Measurements from ENCODE around the gene SPEG.
A peak's percentile ranks its signal among the peaks of the same experiment; 100 is the strongest.

The SPEG gene

DNA sequence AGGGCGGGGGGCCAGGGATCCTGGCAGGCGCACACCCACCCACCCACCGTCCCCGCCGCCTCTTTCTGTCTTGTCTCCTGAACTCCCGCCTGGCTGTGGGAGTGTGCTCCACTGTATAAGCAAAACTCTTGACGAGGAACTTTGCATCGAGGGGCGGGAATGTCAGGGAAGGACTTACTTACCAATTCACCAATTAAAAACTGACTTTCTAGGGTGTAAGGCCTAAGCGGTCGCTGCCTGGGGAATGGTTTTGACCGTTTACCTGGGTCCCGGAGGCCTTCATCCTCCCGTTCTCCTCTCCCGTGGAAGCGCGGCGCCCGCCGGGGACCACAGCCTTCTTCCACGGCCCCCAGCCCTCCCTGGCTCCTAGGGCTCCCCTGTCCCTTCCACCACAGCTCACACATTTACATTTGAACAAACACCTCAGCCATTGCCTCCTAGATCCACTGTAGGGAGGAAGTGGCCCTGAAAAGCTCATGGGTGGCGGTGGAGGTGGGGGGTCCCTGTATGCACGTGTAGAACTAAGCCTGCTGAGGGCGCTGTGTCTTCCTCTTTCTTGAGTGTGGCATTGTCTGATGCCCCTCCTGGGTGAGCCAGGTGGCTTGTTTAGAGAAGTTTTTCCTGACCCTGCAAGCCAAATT is 88.5 kb downstream of the SPEG start:
- no peaks in the 10 kb centered on the region for H3K36me3 ChIP-seq (replicated peaks; ENCODE audit: low read depth, low read length)
- H3K4me3 ChIP-seq (ENCODE audit: low read length) = no peak overlapping the region
- no peak overlapping the region for H3K9ac ChIP-seq (ENCODE audit: low read length)
- H3K9me3 ChIP-seq (ENCODE audit: insufficient read depth, low read length) = no peaks in the 10 kb centered on the region
- H2AFZ ChIP-seq (ENCODE audit: low read depth, low read length) = no peak overlapping the region
- H3K27me3 ChIP-seq (ENCODE audit: low read depth, low read length) = peaks cover 26% of the 10 kb centered on the region
- H3K79me2 ChIP-seq (ENCODE audit: low read length) = no peaks in the 10 kb centered on the region
- no peak overlapping the region for H3K4me2 ChIP-seq (ENCODE audit: low read length)
- H3K4me1 ChIP-seq (ENCODE audit: low read length) = no peaks in the 10 kb centered on the region
- H3K27ac ChIP-seq (ENCODE audit: low read length) = no peak overlapping the region
- H4K20me1 ChIP-seq (ENCODE audit: insufficient read depth, low read length) = no peaks in the 10 kb centered on the region
- no peak for TF ChIP-seq EZH2phosphoT487 (IDR thresholded peaks at IDR 0.05; ENCODE audit: low read depth)
- TF ChIP-seq, protein P1, sequence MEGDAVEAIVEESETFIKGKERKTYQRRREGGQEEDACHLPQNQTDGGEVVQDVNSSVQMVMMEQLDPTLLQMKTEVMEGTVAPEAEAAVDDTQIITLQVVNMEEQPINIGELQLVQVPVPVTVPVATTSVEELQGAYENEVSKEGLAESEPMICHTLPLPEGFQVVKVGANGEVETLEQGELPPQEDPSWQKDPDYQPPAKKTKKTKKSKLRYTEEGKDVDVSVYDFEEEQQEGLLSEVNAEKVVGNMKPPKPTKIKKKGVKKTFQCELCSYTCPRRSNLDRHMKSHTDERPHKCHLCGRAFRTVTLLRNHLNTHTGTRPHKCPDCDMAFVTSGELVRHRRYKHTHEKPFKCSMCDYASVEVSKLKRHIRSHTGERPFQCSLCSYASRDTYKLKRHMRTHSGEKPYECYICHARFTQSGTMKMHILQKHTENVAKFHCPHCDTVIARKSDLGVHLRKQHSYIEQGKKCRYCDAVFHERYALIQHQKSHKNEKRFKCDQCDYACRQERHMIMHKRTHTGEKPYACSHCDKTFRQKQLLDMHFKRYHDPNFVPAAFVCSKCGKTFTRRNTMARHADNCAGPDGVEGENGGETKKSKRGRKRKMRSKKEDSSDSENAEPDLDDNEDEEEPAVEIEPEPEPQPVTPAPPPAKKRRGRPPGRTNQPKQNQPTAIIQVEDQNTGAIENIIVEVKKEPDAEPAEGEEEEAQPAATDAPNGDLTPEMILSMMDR (IDR thresholded peaks at IDR 0.05; ENCODE audit: low read depth, low read length) = 0 out of 2 replicates have a peak, but pooled peaks have one; percentile 3

DNA sequence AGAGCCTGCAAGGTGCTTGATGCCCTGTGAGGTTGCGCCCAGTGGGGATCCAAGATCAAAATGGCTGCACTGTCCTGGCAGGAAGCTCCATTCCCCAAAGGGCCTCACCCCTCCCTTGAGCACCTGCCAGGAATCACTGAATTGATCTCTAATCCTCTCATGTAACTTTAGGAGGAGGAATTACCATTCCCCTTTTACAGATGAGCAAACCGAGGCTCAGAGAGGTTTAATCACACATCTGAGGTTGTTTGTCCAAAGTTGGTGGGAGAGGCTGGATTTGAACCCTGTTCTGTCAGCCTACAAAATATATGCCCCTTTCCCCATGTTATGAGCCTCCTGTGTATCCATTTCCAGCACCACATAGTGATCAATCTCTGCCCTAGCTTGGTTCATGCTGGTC is 90.2 kb downstream of the SPEG start:
- TF ChIP-seq, protein P1 (IDR thresholded peaks at IDR 0.05; ENCODE audit: low read depth, low read length) = no peak
- no peak for TF ChIP-seq EZH2phosphoT487 (IDR thresholded peaks at IDR 0.05; ENCODE audit: low read depth)
- Histone ChIP-seq H3K9ac (ENCODE audit: low read length) (no peak overlapping the region), H3K4me3 (ENCODE audit: low read length) (no peak overlapping the region), H3K9me3 (ENCODE audit: insufficient read depth, low read length) (no peaks in the 10 kb centered on the region), H3K27me3 (ENCODE audit: low read depth, low read length) (peaks cover 33% of the 10 kb centered on the region), H3K79me2 (ENCODE audit: low read length) (no peaks in the 10 kb centered on the region), H2AFZ (ENCODE audit: low read depth, low read length) (no peak overlapping the region), H3K4me1 (ENCODE audit: low read length) (no peaks in the 10 kb centered on the region), H3K4me2 (ENCODE audit: low read length) (no peak overlapping the region), H4K20me1 (ENCODE audit: insufficient read depth, low read length) (no peaks in the 10 kb centered on the region), H3K27ac (ENCODE audit: low read length) (no peak overlapping the region), H3K36me3 (replicated peaks; ENCODE audit: low read depth, low read length) (no peaks in the 10 kb centered on the region)

DNA sequence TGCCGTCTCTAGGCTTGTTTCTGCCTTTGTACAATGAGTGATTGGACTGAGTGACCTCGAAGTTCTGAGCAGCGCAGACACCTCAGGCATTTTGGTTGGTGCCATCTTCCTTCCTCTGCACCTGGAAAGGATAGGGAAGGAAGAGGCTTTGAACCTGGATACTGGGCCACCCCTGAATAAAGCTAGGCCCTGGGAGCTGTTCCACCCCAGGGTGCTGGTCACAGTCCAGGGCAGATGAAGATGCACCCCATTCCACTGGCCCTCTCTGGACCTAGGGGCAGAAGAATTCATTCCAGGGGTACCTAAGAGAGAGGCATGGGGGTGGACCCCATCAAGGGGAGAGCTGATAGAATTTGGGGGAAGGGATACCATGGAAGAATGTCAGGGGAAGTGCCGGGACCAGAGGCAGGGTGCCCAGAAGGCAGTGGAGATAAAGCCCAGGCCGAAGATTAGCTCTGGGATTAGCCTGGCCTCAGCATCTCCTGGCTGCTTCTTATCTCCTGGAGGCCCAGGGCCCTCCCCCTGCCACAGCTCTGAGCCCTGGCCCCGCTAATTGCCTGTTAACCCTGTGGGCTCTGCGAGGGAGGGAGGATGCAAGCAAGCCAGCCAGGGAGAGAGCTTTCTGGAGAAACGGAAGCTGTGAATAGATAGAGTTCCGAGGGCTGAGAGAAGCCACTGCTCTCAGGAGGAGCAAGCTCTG is 91.0 kb downstream of the SPEG start:
- Histone ChIP-seq H3K4me1 (ENCODE audit: low read length) (no peaks in the 10 kb centered on the region), H3K9me3 (ENCODE audit: insufficient read depth, low read length) (no peaks in the 10 kb centered on the region), H4K20me1 (ENCODE audit: insufficient read depth, low read length) (no peaks in the 10 kb centered on the region), H3K27me3 (ENCODE audit: low read depth, low read length) (peaks cover 30% of the 10 kb centered on the region), H3K79me2 (ENCODE audit: low read length) (no peaks in the 10 kb centered on the region), H3K9ac (ENCODE audit: low read length) (no peak overlapping the region), H3K27ac (ENCODE audit: low read length) (no peak overlapping the region), H3K4me3 (ENCODE audit: low read length) (no peak overlapping the region), H3K4me2 (ENCODE audit: low read length) (no peak overlapping the region), H3K36me3 (replicated peaks; ENCODE audit: low read depth, low read length) (no peaks in the 10 kb centered on the region), H2AFZ (ENCODE audit: low read depth, low read length) (no peak overlapping the region)
- no peak for TF ChIP-seq EZH2phosphoT487 (IDR thresholded peaks at IDR 0.05; ENCODE audit: low read depth)
- TF ChIP-seq, protein P1 (IDR thresholded peaks at IDR 0.05; ENCODE audit: low read depth, low read length) = no peak

DNA sequence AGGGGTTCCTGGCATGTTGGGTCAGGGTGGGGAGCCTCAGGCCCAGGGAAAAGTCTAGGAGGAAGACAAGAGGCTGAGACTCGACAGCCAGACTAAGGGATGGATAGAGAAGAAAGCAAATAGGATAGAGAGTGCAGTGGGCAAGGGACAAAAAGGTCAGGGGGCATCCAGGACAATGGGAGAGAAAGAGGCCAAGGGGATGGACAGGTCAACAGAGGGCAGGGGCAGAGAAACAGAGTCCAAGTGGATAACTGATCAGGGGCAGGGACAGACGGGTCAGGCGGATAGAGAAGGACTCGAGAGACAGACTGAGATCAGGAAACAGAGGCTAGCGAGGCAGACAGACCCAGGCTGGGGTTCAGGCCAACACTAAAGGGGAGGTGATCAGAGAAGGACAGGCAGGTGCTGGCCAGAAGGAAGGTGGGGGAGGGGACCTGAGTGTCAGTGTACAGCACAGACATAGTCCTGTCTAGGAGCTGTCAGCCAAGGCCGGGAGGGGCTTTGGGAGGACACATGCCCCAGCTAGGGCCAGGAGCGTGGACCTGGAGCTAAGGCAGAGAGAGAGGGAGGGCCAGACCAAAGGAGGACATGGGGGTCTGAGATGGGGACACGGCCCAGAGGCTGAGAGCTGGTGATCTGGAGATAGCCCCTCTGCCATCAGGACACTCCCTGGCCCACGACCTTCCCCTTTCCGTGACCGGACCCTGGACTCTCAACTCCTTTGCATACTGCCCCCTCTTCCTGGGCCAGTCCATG is 91.9 kb downstream of the SPEG start:
- H3K9me3 ChIP-seq (ENCODE audit: insufficient read depth, low read length) = no peaks in the 10 kb centered on the region
- H3K4me1 ChIP-seq (ENCODE audit: low read length) = no peaks in the 10 kb centered on the region
- no peak overlapping the region for H3K9ac ChIP-seq (ENCODE audit: low read length)
- no peaks in the 10 kb centered on the region for H4K20me1 ChIP-seq (ENCODE audit: insufficient read depth, low read length)
- TF ChIP-seq, protein P1 (IDR thresholded peaks at IDR 0.05; ENCODE audit: low read depth, low read length) = no peak
- no peak for TF ChIP-seq EZH2phosphoT487 (IDR thresholded peaks at IDR 0.05; ENCODE audit: low read depth)
- no peak overlapping the region for H3K27ac ChIP-seq (ENCODE audit: low read length)
- no peak overlapping the region for H3K4me3 ChIP-seq (ENCODE audit: low read length)
- H3K27me3 ChIP-seq (ENCODE audit: low read depth, low read length) = peaks cover 30% of the 10 kb centered on the region
- no peak overlapping the region for H2AFZ ChIP-seq (ENCODE audit: low read depth, low read length)
- no peaks in the 10 kb centered on the region for H3K79me2 ChIP-seq (ENCODE audit: low read length)
- no peaks in the 10 kb centered on the region for H3K36me3 ChIP-seq (replicated peaks; ENCODE audit: low read depth, low read length)
- H3K4me2 ChIP-seq (ENCODE audit: low read length) = no peak overlapping the region

Data from OCI-LY3 (cell line).